Esophagus muscularis mucosa (tissue), 3 donors: ENCODE data around the gene ANKS1A.

ENCODE experiments used
- CTCF ChIP-seq, 3 experiments: fragments of 200-600 bp in 2 of 3; fragments of 450-650 bp in 1 of 3; sonication (generic) in 2 of 3; IDR thresholded peaks; one replicate each; pipeline ENCODE4 v1.5.1; 2017 to 2019; ENCODE audit warnings: antibody characterized with exemption in 3 of 3, mild to moderate bottlenecking in 2 of 3, moderate library complexity in 1 of 3
- EP300 ChIP-seq: sonication (generic); formaldehyde crosslinking; IDR thresholded peaks from one replicate; pipeline ENCODE4 v1.6.1; 2017; ENCODE audit warnings: antibody characterized with exemption

GRCh38 chr6:34859951-34860350 is 29.1 kb upstream of the ANKS1A start:
- TF ChIP-seq CTCF (IDR thresholded peaks at IDR 0.05) (no peak), EP300 (no peak)
